ENCODE results near the gene GDF10.

DNA sequence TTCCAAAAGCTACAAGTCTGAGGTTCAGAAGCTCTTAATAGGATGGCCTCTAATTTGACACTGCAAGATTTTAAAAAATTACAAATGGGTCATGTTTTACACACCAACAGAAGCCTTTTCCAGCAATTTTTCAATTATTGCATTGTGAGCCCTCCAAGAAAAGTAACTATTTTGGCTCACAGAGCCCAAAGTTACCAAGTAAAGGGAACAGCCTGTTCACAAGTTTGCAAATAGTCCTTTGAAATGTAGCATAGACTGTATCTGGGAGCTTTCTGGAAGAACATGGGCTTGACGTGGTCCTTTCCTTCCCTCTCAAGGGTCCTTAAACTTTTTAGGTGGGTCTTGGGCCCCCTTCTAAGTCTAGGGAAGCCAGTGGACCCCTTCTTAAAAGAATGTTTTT is 1.3 kb upstream of the GDF10 start:
- TF ChIP-seq, protein P1, sequence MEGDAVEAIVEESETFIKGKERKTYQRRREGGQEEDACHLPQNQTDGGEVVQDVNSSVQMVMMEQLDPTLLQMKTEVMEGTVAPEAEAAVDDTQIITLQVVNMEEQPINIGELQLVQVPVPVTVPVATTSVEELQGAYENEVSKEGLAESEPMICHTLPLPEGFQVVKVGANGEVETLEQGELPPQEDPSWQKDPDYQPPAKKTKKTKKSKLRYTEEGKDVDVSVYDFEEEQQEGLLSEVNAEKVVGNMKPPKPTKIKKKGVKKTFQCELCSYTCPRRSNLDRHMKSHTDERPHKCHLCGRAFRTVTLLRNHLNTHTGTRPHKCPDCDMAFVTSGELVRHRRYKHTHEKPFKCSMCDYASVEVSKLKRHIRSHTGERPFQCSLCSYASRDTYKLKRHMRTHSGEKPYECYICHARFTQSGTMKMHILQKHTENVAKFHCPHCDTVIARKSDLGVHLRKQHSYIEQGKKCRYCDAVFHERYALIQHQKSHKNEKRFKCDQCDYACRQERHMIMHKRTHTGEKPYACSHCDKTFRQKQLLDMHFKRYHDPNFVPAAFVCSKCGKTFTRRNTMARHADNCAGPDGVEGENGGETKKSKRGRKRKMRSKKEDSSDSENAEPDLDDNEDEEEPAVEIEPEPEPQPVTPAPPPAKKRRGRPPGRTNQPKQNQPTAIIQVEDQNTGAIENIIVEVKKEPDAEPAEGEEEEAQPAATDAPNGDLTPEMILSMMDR (conservative IDR thresholded peaks at IDR 0.05; ENCODE audit: low read length), result no peak
- no peak for TF ChIP-seq EZH2phosphoT487 (IDR thresholded peaks at IDR 0.05; ENCODE audit: borderline replicate concordance)
